HG03066 (cell line): Measurements from ENCODE around the gene TNFSF8.

Source experiments
- ATAC-seq: cut with Tn5 transposase; IDR thresholded peaks from one replicate; pipeline ENCODE4 v1.9.1; 2021; ENCODE audit warnings: low read depth; ENCODE audit not compliant: unreplicated experiment

TNFSF8 gene

DNA sequence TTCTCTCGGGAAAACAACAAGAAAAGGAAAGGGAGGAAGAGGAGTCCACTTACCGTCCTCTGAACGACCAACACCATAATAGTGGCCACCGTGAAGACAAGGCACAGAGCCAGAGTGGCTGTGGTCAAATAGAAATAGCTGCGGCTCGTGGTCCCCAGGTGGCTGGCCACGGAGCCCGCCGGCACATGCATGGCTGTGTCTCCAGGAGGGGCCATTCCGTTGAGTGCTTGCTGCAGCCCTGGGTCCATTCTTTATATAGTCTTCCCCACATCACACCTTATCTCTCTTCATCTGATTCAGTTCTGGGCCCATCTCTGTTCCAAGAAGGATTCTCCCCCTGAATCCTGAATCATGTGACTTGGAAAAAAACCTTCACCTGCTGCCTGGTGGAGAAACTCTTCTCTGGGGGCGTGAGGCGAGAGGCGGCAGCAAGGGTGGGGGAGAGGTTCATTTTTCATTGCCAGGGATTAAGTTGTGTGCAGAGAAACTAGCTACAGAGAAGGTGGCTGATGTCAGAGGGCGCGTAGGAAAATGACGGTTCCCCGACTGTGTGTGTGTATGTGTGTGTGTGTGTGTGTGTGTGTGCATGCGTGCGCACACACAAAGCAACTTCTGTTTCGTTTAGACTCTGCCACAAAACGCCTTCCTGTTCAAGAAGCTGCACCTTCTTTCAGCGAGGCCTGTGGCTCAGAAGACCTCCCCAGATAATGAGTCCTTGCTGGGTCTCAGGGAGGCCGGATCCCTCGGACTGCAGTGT lies at the start of gene TNFSF8:
TSS of gene TNFSF8 (minus strand) at position 536 of the 757 bp plus-strand sequence. CDS start at position 248, 288 bp downstream.
- ATAC-seq = no peak

GRCh38 chr9:114973216-114973615 lies 42.8 kb upstream of the TNFSF8 start:
- ATAC-seq = no peak

DNA sequence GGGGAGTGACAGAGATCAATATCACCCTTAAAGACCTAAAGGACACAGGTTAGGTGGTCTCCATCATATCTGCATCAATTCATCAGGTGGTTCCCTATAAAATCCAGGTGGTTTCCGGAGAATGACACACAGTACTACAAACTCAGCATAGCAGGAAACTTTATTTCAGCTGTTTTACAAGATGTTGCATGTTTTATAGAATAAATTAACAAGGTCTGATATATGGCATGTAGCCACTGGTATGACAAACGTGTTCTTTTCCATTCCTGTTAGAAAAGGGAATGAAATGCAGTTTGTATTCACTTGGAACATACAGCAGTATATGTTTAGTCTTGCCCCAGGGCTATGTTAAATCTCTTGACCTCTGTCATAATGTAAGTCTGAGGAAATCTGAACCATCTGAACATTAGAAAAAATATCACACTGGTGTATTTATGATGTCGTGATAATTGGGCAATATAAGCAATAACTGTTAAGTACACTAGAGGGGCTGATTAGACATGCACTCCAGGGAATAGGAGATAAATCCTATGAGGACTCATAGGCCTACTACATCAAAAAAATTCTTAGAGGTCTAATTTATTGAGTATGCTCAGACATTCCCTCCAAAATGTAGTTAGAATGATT lies 42.2 kb upstream of the TNFSF8 start:
- no peak for ATAC-seq

DNA sequence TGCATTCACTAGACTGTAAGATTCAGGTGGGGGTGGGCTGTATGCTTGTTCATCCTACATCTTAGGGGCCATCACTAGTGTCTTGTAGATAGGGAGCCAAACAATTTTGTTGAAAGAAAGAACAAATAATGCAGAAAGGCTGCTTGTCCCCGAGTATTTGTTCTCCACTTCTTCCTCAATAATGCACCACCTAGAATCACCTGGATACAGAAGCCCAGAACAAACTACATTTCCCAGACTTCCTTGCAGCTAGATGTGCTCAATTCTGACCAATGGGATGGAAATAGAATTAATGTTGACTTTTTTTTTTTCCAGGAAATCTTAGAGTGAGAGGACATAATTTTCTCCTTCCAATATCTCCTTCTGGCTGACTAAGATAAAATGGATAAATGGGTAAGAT lies 38.9 kb upstream of the TNFSF8 start:
- ATAC-seq = no peak

DNA sequence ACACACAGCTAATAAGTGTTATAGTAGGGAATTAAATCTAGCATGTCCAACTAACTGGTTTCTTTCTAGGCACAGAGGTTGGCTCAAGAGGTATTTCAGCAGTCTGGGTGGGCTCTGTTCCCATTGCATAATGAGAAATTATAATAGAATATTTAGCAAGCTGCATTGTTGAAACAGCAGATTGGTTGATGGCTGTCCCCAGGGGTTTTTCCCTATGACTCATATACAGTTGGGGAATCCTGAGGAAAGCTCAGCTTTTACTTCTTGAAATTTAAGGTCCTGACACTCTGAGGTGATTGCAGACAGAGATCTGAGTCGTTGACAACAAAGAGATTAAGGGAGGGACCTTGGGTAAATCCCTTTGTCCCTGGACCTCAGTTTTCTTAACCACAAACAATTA lies 38.3 kb upstream of the TNFSF8 start:
- no peak for ATAC-seq

DNA sequence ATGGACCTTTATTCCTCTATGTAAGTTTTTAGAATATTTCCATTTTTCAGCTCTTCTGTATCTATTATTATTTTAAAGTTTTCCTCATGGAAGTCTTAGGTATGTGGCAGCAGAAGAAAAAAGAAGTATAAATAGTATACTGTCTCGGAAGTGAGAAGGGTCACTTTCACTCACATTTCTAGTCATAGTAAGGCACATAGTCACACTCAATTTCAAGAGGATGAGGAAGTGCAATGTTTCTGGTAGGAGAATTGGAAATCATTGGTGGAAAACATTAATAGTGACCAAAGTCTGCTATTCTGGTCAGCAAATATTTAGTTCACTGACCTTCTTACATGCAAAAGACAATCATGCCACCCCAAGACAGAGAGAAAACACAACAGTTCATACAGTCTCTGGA lies 35.2 kb upstream of the TNFSF8 start:
- ATAC-seq = no peak

DNA sequence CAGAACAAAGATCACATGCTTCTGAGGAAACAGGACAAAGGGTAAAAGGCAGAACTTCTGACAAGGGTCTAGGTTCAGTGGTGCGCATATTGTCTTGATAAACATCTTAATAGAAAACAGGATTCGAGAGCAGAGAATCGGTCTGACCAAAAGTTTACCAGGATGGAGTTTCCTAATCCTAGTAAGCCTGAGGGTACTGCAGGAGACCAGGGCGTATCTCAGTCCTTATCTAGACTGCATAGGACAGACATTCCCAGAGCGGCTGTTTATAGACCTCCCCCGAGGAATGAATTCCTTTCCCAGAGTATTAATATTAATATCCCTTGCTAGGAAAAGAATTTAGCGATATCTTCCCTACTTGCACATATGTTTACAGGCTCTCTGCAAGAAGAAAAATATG lies 32.4 kb upstream of the TNFSF8 start:
- ATAC-seq = no peak

GRCh38 chr9:114960276-114960675 lies 29.9 kb upstream of the TNFSF8 start:
- ATAC-seq = no peak

DNA sequence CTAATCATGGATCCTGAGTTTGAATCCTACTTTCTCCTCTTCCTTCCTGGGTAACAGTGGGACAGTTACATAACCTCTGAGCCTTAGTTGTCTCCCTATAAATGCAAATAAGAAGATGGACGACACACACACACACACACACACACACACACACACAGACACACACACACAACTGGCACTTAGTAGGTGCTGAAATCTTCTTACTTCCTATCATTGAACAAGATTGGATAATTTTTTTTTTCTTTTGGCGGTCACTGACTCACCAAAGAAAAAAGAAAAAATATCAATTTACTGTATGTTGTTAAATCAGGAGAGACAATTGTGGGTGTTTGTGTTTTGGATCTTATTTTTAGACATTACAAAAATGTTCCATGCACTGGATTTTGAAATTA lies 28.4 kb upstream of the TNFSF8 start:
- ATAC-seq = no peak

DNA sequence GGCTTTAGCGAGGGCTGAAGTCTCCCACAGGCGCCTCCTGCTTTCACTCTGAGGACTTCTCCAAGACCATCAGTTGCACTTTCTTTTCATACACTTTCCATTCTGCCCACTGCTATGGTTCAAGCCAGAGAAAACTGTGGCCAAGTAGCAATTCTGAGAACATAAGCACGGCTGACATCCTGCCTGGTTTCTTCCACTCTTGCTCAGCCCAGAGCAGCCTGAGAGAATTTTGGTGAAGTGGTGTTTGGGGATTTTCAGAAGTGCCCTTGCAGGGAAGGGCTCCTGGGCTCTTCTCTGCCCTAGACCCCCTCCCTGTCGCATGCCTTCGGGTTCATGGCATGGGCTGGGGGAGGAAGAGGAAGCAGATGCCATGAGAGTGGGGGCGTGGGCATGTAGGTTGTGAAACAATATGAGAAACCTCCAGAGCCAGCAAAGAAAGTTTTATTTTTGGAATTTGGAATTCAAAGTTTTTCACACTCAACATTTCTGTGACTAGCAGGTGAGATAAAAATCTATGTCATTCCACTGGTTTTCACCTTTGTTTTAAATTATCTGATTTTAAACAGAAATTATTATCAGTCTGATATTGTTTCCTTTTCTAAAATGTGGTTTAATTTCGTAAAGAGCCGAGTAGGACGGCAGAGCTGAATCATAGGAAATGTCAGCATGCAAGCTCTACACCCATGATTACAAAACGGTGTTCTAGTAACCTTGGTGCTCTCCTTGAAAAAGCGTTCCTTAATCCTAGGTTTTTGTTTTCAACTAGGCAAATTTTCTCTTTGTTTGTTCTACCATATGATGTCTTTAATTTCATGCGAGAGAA lies 27.8 kb upstream of the TNFSF8 start:
- ATAC-seq = no peak

- no peak for ATAC-seq
These were observed 27.2 kb upstream of the TNFSF8 start for GRCh38 chr9:114957558-114957957.

DNA sequence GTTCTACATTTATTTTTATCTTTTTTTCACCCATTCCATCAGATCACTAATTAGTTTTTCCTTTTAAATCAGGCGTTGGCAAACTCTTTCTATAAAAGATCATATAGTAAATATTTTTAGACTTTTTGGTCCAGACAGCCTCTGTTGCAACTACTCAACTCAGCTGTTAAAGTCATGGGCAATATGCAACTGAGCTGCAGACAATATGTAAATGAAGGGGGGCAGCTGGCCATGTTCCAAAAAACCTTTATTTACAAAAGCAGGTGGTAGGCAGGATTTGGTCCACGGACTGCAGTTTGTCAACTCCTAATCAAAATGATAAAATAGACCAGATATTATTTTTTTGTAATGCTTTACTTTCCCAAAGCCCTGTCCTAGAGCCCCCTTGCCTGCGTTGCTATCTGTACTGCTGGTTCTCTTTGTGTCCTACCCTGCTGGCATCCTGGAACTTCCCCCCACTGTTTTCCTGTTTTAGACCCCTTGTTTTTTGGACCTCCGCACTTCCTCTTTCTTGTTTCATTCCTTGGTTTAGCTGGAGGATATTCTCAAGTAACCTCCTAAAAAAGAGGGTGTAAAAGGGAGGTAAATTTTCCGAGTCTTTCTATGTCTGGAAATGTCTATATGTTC lies 24.7 kb upstream of the TNFSF8 start:
- no peak for ATAC-seq

DNA sequence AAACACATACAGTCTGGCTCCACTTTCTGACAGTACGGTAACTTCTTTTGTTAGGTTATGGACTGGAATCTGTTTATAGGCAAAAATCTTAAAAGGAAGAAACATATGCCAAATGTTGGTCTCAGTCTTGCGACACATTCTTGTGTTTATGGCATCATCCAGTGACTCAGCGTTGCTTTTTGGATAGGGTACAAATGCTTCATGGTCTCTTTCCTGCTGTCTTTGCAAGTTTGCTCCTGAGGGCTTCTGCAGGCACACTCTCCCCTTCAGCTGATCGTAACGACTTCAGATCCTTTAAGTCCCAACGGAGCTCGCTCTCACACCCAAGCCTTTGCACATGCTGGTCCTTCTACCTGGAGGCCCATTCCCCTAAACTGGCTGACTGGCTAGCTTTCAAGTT lies 23.6 kb upstream of the TNFSF8 start:
- ATAC-seq = no peak

DNA sequence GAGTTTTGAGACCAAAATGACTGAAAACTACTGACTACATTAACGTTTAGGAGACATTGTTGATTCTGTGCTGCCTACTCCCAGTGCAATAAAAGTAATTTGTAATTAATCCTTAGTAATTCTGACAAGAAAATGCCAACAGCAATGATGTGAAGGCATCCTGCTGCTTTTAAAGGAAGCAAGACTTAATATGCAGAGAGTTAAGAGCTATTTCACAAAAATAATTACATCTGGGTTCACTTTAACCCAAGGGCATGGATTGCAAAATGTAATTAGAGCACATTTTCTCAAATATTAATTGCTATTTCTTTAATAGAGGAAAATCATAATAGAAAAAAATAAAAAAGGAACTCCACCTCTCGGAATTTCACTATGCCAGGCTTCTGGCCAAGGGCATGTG lies 22.7 kb upstream of the TNFSF8 start:
- no peak for ATAC-seq

DNA sequence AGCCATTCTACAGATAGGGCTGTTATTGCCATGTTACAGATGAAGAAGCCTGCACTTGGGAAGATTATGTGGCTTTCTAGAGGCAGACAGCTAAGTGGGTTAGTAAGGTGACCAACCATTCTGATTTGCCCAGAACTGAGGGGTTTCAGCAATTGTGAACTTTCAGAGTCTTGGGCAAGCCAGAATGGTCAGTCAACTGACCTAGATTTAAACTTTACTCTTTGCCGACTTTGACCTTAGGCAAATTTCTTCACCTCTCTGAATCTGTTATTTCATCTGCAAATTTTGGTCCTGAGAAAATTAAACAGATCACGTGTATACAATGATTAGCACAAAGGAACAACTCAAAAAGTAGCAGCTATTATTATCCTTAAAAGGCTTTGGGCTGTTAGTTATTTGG lies 20.4 kb upstream of the TNFSF8 start:
- no peak for ATAC-seq

DNA sequence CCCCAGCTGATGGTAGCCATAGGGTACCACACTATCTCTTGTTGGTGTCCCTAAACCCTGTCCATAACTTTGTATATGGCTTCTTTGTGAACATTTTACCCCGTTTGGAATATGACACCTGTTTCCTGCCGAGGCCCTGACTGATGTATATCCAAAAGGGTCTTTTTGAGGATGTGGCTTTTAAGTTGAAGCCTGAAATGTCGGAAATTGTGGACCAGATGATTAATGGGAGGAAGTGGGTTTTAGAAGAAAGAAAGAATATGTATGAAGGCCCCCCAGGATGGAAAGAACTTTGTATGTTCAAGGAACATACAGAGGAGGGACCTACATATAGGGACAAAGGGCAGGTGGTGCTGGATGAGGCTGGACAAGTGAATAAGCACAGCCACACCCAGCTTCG lies 16.7 kb upstream of the TNFSF8 start:
- ATAC-seq = no peak

DNA sequence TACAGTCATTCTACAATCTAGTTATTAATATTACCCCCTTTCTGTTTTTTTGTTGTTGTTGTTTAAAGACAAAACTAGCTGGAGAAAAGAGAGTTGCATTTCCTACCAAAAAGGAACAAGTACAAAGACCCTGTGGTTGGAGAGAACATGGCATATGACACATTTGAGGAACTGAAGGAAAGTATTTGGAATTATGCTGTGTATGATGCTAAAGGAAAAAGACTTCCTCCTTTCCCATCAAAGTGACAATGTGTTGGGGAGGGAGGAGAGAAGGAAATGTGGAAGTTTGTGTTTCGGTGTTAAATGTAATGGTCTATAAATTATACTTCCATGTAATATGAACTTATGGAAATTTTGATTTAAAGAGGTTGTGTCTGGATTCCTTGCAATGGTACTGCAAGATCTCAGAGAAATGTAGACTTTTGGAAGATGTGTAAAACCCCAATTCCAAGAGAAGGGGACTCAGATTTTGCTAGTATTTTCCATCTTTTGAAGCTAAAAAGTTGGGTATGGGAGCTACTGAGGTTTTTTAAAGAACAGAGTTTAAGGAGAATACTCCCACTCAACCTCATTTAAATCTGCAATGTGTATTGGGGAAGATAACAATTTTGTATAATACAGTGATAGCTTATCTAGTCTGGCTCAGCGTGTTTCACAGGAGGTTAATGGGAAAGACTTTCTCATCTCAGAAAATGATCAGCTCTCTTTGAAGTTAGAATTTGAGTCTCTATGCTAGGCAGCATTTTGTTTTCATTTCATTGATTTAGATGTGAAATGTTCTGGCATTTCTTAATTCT lies 15.4 kb upstream of the TNFSF8 start:
- no peak for ATAC-seq

- no peak for ATAC-seq
These were observed 11.0 kb upstream of the TNFSF8 start for GRCh38 chr9:114941376-114941775.

DNA sequence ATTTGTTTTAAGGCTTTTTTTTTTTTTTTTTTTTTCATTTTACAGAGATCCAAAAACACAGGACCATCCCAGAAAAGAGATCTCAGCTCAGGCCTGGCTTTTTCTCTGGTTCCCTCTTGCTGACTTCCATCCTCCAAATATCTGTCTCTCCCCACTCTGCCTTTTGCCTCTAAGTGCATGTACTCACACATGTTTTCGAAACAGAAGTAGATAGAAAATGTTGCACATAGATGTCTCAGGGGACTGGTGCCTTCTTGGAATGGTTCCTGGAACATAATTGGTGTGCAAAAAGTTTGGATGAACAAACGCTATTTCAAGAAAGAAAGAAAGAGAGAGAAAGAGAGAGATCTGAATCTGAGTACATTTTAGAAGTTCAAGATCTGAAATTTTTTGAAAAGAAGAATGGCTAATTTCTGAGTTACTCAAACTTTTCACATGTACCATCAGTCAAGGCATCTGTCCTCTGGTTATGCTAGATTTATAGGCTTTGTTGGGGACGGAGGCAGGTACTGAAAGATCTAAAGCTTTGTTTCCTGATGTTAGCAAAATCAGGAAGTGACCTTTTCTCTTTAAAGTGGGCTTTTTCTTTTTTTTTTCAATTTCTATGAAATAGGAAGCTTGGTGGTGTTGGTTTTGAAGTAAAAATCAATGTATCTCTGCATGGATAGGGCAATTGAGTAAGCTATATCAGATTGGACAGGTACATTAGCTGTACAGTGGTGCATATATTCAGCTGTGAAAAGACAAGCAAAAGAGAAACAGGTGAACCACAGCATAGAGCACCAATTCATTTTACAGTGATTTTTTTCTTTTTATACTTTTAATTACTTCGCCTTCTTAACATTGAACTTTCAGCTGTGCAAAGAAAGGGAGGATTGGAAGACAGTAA lies 8.5 kb upstream of the TNFSF8 start:
- ATAC-seq = no peak
